ENCODE results near the gene TRAF3IP1.
"Not testable (repeated sequence)": the region's sequence is repeated elsewhere in the genome, so short reads cannot be mapped to it uniquely, and the experiment has no call there.

TRAF3IP1 gene

DNA sequence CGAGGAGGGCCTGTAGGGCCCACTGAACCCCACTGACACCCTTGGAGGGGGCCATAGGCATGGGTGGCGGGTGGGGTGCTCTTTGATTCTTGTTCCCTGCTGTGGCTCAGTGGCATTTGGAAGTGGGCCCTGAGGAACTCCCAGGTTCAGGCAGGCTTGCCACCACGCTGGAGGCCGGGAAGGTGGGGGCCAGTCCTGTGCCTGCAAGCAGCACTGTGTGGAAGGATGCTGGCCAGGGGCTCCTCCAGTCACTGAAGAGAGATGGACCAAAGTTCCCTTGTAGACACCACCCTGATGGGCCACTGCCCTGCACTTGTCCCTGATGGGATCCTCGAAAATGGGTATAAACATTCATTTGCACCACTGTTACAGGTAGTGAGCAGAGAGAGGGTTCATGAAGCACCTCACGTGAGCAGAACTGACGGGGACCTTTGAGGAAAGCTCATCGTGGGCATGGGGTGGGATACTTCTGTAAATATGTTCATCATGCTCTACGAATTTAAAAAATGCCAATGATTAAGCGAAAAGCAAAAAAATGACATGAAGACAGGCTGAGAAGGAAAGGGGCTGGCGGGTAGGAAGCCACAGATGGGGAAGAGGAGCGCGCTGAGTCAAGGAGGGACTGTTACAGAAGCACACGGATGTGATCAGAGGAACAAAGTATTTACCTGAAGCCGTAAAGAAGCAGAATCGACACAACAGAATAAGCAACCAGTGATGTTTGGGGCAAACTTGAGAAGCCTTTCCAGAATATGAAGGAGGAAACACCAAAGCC lies 61.2 kb downstream of the TRAF3IP1 start:
- DNase-seq, result peak; percentile 59 to 76

DNA sequence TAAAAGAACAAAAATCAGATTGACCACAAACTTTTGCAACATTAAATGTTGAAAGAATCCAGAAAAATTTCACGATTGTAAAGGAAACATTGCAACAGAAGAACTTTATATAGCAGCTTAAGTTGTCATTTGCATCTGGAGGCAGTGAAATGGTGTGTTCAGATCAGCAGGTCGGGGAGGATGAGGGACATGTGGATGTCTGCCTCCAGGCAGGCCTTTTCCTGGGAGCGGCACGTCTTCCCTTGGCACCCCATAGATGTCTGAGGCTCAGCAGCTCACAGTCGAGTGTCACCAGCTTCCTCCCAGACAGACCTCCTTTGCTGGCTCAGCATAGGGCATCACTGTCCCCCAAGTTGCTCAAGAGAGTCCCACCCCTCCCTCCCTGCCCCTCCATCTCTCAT lies 62.1 kb downstream of the TRAF3IP1 start:
- DNase-seq, result peak; percentile 84 to 96

DNA sequence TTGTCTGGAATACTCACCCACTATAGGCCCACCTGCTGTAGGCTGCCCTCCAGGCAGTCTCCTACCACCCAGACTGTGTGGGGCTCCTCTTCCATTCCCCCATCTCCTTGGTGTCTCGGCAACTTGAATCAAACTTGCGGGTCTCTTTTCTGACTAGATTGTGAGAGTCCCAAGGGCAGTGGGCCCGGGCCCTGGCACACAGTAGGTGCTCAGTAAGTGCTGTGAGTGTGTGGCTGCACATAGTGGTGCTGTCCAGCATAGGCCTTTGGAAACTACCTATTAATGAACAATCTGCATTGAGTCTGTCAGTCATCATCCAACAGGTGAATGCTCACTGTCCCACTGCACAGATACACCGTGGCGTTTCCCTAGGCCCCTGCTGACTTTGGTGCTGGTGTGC lies 62.8 kb downstream of the TRAF3IP1 start:
- no peak for DNase-seq

DNA sequence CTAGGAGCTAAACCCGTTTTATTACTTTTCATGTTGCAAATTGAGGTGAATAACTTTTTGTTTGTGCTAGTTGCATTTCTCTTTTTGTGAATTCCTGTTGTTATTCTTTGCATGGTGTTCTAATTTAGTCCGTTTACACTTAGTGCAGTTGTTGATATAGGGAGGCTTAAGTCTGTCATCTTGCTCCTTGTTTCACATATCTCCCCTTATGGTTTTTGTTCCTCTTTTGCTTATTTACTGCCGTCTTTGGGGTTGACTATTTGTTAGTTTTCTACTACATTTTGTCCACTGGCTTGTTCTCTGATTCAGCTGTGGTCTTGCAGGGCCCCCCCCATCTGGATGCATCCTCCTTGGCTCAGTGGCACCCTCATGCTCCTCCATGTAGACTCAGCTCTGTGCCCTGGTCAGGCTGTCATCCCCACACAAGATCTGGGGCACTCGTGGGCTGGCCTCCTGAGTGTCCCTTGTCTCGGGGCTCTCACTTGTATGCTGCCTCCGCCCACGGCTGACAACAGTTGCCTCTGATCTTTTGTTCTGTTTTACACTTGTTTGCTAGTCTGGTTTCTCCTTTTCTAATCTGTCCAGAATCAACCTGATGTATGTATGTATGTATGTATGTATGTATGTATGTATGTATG lies 63.5 kb downstream of the TRAF3IP1 start:
- peak; percentile 47 to 79 for DNase-seq

DNA sequence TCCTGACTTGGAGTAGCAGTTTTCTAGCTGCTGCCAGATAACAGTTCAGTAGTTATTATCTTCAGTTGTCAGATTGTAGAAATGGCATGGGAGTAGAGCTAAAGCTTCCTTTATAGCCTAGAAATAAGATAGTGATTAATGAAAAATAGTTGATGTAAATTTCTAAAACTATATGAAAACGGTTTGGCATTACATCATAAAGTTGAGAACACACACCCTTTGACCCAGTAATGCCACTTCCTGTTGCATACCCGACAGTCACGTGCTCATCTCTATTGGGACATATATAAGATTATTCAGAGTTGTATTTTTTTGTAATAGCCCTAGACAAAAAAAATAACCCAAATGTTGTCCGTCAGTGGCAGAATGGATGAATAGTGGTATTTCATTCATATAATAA lies 67.0 kb downstream of the TRAF3IP1 start:
- peak; percentile 70 to 84 for DNase-seq

DNA sequence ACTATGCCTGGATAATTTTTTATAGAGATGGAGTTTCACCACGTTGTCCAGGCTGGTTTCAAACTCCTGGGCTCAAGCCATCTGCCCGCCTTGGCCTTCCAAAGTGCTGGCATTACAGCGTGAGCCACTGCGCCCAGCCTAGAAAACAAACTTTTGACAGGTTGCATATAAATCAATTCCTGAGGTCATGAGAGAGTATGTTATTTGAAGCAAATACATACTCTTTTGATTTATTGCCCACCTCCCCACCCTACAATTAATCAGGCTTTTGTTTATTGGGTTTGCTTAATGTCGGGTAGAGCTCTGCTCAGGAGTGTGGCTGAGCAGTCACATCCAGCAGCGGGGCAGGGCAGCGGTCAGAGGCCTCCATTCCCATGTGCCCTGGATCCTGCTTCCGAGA lies 68.5 kb downstream of the TRAF3IP1 start:
- DNase-seq, result no peak

DNA sequence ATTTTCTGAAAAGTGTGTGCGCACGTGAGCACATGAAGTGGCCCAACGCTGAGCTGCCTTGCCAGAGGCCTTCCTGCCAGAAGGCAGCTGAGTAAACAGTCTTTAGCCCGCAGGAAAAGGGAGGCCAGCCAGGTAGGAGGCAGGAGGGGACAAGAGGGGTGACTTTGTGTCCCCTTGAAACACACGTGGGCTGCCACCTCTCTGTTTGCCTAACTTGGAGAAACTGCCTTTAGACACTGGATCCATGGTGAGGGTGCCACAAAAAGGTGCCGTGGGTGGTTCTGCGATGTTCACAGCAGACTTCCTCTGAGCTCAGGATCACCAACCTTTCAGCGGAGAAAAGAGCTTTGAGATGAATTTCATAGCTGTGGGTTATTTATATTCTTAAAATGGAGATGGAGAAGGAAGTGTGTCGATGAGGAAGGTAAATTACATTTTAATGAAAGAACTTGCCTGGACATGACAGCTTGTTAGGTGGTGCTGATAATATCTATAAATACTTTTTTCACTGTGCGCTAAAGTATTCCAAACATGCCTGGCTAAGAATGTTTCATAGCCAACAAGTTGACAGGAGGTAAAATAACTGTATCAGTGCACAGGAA lies 69.8 kb downstream of the TRAF3IP1 start:
- DNase-seq, result peak in 1 of 2 donors; percentile 22

DNA sequence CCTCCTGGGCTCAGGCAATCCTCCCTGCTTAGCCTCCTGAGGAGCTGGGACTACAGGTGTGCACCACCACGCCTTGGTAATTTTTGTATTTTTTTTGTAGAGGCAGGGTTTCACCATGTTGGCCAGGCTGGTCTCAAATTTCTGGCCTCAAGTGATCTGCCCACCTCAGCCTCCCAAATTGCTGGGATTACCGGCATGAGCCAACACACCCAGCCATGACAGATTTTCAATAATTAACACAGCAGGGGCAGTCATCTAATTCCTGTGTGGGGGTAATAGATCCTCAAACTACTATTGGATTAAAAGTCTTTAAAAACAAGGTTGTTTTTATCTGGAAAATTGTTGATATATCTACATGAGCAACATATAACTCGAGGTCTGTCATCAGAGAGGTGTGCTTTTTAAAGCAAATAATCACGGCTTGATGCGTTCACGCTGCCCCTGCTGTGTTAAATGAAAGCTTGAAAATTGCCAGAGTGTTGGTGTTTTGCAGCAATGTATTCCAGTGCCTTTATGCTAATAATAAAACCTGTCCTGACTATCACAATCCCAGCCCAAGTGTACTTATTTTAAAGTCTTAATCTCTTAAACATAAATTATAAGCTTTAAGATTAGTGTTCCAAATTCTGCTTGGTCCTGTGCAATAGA lies 70.8 kb downstream of the TRAF3IP1 start:
- DNase-seq, result no peak

DNA sequence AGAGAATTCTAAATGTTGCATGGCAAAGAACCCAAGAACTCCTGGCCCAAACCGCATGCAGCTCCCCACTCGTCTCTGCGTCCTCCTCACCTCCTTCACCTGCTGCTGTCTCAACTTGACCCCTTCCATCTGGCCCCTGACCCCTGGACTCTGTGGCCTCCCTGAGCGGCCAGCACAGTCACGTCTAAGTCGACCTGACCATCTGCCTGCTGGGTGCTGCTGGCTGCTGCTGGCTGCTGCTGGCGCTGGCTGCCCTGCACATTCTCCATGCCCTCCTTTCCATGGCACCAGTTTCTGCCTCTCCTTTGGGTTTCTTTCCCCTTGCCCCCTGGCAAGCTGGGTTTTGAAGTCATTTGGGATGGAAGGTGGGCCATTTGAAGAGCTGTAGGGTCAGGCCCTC lies 76.3 kb downstream of the TRAF3IP1 start:
- no peak for DNase-seq

DNA sequence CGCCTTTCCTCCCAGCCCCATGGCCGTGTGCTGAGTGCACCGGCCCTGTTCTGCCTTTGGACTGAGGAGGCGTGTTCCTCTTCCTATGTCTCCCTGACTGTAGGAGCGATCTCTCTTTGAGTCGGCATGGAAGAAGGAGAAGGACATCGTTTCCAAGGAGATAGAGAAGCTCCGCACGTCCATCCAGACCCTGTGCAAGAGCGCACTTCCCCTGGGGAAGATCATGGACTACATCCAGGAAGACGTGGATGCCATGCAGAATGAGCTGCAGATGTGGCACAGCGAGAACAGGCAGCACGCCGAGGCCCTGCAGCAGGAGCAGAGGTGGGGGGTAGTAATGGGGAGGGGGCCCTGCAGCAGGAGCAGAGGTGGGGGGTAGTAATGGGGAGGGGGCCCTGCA lies 77.0 kb downstream of the TRAF3IP1 start:
- no peak for DNase-seq

DNA sequence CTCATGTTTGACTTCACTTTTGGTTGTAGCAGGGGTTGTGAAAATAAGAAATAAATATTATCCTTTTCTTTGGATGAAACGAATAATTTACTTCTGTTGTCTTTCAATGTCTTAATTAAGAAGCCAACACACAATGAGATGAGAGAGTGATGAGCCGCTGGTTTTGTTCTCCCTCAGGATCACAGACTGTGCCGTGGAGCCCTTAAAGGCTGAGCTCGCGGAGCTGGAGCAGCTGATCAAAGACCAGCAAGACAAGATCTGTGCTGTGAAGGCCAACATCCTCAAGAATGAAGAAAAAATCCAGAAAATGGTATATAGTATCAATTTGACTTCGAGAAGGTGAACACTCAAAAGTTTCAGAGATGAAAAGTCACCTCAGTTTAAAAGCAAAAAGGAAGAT lies 78.3 kb downstream of the TRAF3IP1 start:
- no peak for DNase-seq

DNA sequence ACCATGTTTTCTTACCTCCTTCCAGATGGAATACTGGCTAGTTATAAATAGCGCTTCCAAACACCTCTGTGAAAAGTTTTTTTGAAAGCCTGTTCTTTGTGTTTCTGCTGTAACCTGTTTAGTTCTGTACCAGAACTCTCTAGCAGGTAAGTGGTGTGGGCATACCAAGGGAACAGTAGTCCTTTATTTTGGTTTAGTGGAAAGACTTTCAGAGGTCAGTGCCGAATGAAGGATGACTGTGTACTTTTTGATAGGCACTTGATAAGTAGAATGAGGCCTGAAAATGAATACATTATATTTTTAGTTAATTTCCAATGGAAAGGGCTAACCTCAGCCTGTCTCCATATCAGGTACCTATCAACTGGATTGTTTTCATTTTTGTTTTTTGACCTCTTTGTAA lies 78.8 kb downstream of the TRAF3IP1 start:
- DNase-seq, result no peak

DNA sequence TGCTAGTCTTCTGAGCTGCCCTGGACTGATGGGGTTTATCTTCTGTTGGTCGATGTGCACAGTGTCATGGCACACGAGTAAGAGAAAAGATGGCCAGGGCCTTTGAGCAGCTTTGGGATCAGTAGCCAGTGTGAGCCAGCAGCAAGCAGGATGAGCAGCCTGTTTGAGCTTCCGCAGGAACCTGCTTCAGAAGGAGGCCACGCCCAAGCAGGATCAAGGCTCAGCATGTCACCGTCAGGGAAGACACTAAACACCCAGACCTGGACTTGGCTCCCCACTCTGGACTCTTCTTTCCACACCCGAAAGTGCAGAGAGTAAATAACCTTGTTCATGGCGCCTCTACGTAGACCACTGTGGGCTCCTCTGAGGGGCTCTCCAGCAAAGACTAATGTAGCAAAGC lies 81.2 kb downstream of the TRAF3IP1 start:
- no peak for DNase-seq

DNA sequence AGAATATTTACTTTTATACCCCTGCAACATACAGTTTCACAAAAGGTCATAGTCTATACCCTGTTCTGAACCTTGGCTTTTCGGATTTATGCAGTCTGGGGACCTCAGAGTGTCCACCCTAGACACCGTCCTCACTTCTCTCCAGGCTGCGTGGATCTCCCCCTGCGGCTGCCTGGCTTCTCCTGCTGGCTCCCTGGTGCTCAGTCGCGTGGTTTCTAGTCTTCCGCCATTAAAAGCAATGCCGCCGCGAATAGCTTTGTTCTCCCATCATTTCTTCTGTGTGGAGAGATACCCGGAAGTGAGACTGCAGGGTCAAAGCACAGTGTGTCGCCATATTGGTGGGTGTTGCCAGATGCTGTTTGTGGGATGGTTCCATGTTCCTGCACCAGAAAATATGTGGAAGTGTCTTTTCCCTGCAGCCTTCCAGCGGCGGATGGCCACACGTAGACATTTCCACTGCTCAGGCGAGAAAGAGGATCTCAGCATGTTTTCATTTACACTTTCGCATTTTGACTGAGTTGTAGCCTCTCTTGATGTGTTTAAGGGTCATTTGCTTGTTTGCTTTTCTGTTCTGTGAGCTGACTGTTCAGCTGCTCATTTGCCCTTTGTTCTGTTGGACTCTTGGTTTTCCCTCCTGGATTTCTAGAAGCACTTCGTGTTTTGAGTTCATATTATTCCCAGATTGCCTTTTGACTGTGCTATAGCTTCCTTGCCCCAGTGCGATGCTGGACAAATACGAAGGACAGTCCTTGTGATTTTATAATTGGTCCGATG lies 83.5 kb downstream of the TRAF3IP1 start:
- DNase-seq, result no peak

DNA sequence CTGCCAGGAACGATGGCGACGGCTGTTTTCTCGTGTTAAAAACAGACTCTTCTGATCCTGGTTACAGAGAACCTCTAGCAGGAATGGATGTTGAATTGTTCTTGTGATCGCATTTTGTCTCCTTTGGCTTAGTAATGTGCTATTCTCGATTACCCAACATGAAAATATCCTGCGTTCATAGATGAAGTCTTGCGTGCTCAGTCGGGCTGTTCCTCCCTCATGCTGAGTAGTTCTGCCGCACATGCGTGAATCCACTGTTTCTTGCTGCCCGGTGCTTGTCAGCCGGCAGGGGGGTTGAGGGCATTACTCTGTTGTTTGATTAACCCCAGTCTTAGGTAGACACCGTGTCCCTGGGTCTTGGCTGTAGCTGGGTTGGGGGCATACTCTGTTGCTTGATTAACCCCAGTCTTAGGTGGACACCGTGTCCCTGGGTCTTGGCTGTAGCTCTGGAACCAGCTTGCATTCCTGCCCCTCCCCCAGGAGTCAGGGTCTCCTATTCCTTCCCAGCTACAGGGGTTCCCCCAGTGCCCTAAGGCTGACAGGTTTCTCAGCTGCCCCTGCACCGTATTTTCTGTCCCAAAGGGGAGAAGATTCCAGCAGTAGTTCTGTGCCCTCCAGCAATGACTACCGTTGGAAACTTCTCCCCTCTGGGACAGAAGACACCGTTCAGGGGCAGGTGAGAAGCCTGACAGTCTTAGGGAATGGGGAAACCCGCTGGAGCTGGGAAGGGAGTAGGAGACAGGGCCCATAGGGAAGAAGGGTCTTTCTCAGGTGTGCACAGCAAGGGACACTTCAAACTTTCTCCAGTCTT lies 84.3 kb downstream of the TRAF3IP1 start:
- DNase-seq, result no peak

DNA sequence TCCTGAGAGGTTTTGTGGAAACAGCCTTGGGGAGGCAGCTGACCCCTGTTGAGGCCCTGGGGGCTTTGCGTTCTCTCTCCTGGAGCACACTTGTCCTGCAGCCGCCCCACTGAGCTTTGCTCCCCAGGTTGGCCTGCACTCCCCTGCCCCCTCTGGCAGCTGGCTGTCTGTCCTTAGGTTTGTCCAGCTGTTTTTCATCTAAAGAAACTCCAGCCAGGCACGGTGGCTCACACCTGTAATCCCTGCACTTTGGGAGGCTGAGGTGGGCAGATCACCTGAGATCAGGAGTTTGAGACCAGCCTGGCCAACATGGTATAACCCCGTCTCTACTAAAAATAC lies 84.9 kb downstream of the TRAF3IP1 start:
- DNase-seq, result not testable (repeated sequence)

DNA sequence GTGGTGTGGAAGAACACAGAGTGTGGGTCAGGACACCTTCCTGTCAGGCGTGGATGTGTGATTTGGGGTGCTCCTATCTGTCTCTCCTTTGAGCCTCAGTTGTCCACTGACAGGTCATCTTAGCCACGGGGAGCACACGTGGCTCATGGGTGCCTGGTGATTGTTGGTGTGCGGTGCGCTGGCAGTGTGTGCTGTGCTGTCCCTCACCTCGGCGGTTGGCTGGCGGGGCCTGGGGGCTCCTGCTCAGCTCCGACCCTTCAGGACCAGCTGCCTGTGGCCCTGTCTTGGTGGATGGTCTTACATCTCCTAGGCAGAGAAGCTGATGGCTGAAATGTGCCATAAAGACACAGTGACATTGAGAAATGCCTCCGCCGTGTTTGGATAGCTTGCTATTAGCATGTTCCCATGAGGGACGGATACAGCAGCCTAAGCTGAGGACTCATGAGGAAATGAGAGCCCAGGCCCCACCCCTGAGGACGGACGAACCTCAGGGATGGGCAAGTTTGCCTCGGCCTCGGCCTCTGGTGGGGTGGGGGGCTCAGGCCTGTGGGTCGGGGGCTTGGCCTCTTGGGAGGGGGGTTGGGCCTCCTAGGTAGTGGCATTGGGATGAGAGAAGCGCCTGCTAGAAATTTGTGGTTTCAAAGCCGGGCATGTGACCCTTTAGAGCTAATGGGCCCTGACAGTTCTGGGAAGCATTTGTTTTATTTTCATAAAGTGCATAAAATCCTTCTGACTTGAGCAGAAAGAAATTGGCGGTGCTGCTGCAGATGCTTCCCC lies 86.1 kb downstream of the TRAF3IP1 start:
- DNase-seq, result no peak

DNA sequence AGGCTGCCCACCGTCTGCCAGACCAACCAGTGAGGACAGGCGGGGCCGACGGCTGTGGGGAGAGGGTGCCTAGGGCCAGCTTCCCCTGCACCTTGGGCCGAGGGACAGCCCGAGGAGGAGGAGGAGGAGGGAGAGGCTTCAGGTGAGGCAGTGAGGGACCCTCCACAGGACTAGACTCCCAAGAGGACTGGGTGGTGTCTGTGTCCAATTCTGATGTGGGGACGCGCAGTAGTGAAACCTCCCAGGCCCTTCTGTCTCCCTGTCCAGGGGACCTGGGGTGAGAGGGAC lies 86.6 kb downstream of the TRAF3IP1 start:
- DNase-seq, result no peak

DNA sequence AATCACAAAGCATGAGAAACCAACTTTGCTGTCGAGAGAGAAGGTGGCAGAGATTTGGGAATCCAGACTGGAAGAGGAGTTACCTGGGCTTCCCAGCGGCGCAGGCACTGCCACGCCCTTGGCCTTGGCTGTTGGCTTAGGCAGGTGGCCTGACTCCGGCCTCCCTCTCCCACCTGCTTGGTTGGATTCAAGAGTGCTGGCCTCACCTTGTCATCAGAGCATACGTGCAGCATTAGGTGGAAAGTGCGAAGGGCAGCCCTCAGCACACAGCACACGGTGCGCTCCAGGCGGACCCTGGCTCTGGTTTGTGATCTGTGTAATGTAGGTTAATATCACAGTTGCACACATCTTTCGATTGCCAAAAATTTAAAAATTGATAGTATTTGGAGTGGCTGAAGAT lies 87.2 kb downstream of the TRAF3IP1 start:
- DNase-seq, result no peak

DNA sequence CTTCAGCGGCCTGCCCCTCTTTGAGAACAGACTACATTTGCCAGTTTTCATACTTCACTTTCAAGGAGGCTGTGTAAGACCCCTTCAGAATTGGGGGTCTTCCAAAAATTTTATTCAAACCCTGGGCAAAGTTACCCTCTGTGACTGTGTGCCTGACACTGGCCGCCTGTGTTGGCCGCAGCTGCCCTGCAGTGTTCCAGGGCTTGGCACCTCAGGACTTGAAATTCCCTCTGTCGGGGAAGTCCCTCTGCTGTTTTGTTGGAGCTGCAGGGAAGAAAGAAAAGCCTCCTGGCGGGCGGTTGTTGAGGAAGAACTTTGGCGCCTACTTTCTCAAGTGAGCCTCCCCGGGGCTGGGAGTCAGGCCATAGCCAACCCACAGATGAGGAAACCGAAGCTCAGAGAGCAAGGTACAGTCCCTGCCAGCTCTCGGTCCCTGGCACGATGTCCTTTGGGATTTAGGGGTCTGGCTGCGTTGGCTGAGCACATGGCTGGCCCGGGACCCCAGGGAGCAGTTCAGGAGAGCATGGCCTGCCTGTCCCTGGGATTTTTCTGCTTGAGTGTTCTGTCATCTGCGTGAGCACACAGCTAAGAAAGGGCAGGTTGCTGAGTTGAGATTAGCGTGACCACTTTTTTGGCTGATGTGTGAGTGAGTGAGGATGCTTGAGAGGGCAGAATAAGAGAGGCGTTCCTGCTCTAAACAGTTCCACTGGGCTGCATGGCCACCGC lies 88.5 kb downstream of the TRAF3IP1 start:
- DNase-seq, result no peak

All from inflammatory macrophage (primary cell).